ENCODE data around the gene TANGO6.

Gene TANGO6

GRCh38 chr16:68931196-68931595 is 87.9 kb downstream of the TANGO6 start:
- no peak overlapping the region for H3K4me3 ChIP-seq (ENCODE audit: low read depth, low read length)
- DNase-seq (ENCODE audit: low read depth): no peak
- in situ Hi-C loops (cut with HindIII; ENCODE audit: low sequenced_read_pairs): no loop called here
- TF ChIP-seq, protein P1, sequence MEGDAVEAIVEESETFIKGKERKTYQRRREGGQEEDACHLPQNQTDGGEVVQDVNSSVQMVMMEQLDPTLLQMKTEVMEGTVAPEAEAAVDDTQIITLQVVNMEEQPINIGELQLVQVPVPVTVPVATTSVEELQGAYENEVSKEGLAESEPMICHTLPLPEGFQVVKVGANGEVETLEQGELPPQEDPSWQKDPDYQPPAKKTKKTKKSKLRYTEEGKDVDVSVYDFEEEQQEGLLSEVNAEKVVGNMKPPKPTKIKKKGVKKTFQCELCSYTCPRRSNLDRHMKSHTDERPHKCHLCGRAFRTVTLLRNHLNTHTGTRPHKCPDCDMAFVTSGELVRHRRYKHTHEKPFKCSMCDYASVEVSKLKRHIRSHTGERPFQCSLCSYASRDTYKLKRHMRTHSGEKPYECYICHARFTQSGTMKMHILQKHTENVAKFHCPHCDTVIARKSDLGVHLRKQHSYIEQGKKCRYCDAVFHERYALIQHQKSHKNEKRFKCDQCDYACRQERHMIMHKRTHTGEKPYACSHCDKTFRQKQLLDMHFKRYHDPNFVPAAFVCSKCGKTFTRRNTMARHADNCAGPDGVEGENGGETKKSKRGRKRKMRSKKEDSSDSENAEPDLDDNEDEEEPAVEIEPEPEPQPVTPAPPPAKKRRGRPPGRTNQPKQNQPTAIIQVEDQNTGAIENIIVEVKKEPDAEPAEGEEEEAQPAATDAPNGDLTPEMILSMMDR (IDR thresholded peaks at IDR 0.05; ENCODE audit: low read depth, low read length, missing control alignments): no peak

DNA sequence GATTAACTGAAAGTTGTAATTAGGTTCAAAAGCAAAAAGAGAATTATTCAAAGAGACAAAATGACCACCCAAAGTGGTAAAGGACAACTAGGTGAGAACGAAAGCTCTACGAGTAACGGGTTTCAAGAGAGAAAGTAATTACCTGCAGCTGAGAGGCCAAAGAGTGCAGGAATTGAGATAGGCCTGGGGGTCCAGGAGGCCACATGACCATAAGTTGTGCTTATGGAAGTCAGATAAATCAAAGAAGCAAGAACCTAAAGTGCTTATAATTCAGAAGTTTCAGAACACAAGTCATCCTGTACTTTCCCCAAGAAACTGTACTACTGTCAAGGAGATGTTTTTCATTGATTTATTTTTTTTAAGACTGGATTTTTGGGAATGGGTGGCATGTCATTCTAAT is 91.1 kb downstream of the TANGO6 start:
- H3K4me3 ChIP-seq (ENCODE audit: low read depth, low read length): no peak overlapping the region
- TF ChIP-seq, protein P1 (IDR thresholded peaks at IDR 0.05; ENCODE audit: low read depth, low read length, missing control alignments): no peak
- DNase-seq (ENCODE audit: low read depth): no peak
- in situ Hi-C loops (cut with HindIII; ENCODE audit: low sequenced_read_pairs): no loop called here

DNA sequence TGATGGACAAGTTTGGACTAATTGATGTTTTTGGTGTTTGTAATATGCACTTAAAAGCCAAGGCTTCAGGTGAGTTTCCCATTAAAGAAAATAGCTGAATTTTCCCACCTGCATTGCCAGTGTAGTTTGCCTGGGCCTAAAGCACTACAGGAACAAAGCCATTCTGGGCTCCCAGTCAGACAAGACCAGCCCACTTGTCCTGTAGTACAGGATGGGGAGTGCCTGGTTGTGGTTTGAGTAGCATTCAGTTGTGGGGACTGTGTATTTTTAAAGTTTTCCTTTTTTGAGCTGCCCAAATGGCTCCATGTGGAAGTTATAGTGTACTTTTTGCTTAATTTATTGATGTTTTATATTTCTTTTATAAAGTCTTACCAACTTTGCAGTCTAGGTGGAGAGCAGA is 91.7 kb downstream of the TANGO6 start:
- in situ Hi-C loops (cut with HindIII; ENCODE audit: low sequenced_read_pairs): no loop called here

GRCh38 chr16:68936736-68937631 is 93.7 kb downstream of the TANGO6 start:
- in situ Hi-C loops (cut with HindIII; ENCODE audit: low sequenced_read_pairs): no loop called here
- DNase-seq (ENCODE audit: low read depth): no peak
- TF ChIP-seq, protein P1 (IDR thresholded peaks at IDR 0.05; ENCODE audit: low read depth, low read length, missing control alignments): no peak
- H3K4me3 ChIP-seq (ENCODE audit: low read depth, low read length): no peak overlapping the region

More for the DNA sequence above, 91.7 kb downstream of the TANGO6 start:
- TF ChIP-seq, protein P1 (IDR thresholded peaks at IDR 0.05; ENCODE audit: low read depth, low read length, missing control alignments): no peak
- DNase-seq (ENCODE audit: low read depth): no peak
- no peak overlapping the region for H3K4me3 ChIP-seq (ENCODE audit: low read depth, low read length)

DNA sequence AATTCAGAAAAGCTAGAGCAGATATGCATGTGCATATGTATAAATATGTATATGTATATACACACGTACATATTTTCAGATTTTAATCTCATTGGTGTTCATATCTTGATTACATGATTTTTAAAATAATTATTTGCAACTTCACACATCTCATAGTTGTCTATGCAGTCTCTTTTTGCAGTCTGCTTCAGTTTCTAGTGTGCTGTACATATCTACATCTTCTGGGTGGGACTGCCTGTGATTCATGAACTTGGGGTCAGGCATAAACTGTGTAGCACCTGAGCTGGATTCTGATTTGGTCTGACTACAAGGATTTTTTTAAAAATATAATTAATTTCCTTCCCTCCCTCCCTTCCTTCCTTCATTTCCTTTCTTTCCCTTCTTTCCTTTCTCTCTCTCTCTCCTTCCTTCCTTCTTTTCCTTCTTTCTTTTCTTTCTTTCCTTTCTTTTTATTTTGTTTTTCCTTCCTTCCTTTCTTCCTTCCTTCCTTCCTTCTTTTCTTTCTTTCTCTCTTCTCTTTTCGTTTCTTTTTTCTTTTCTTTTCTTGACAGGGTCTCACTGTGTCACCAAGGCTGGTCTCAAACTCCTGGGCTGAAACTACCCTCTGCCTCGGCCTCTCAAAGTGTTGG is 96.5 kb downstream of the TANGO6 start:
- H3K4me3 ChIP-seq (ENCODE audit: low read depth, low read length): no peak overlapping the region
- DNase-seq (ENCODE audit: low read depth): no peak
- in situ Hi-C loops (cut with HindIII; ENCODE audit: low sequenced_read_pairs): no loop called here
- TF ChIP-seq, protein P1 (IDR thresholded peaks at IDR 0.05; ENCODE audit: low read depth, low read length, missing control alignments): no peak

GRCh38 chr16:68940816-68941215 is 97.5 kb downstream of the TANGO6 start:
- TF ChIP-seq, protein P1 (IDR thresholded peaks at IDR 0.05; ENCODE audit: low read depth, low read length, missing control alignments): no peak
- DNase-seq (ENCODE audit: low read depth): no peak
- H3K4me3 ChIP-seq (ENCODE audit: low read depth, low read length): no peak overlapping the region
- in situ Hi-C loops (cut with HindIII; ENCODE audit: low sequenced_read_pairs): no loop called here
